Measurements from ENCODE around the gene PROM1.

GRCh38 chr4:16092682-16093319 is 9.0 kb upstream of the PROM1 start:
- no peak for TF ChIP-seq CTCF (IDR thresholded peaks at IDR 0.05; ENCODE audit: low read length)
- no peak for TF ChIP-seq EZH2 (optimal IDR thresholded peaks at IDR 0.05; ENCODE audit: low read depth, low read length)
- no peak for TF ChIP-seq EZH2phosphoT487 (IDR thresholded peaks at IDR 0.05; ENCODE audit: low read length)
